ENCODE data around the gene PTPN23. TPM values are rescaled to one million over a fixed set of nuclear protein-coding genes. Genes with fewer than 3 reads are reported as not detected.
A peak's percentile ranks its signal among the peaks of the same experiment; 100 is the strongest.

PTPN23 gene
- total and polyA plus RNA-seq, 7 donors: 7.8 to 26.9 (median 11.4) TPM

DNA sequence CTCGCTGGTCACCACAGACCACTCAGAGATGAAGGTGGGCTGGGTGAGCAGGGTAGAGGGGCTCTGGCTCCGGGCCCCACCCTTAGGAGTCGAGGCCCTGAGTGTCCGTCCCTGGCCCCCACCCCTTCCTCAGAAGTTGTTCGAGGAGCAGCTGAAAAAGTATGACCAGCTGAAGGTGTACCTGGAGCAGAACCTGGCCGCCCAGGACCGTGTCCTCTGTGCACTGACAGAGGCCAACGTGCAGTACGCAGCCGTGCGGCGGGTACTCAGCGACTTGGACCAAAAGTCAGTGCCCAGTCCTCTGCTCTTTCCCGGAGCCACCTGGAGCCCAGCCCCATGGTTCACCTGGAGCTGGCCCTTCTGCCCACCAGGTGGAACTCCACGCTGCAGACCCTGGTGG, 28.5 kb downstream of the PTPN23 start:
- intact Hi-C loops (cut with DNase I): no loop called here
- Histone ChIP-seq H3K27ac (no peak overlapping the region), H3K4me3 (no peak overlapping the region), H3K36me3 (peaks cover 19 to 86% (median 72%) of the 10 kb centered on the region in 4 donors), H3K9me3 (no peaks in the 10 kb centered on the region), H3K4me1 (peaks cover 0 to 18% (median 17%) of the 10 kb centered on the region in 4 donors), H3K27me3 (no peaks in the 10 kb centered on the region)
- 90 to 93% methylated on average over 15 of the region's 15 CpGs for WGBS, 2 donors
- TF ChIP-seq POLR2A (IDR thresholded peaks at IDR 0.05) (no peak), CTCF (IDR thresholded peaks at IDR 0.05) (no peak), EP300 (IDR thresholded peaks at IDR 0.05) (no peak), POLR2AphosphoS5 (IDR thresholded peaks at IDR 0.05) (no peak)
- DNase-seq: no peak

DNA sequence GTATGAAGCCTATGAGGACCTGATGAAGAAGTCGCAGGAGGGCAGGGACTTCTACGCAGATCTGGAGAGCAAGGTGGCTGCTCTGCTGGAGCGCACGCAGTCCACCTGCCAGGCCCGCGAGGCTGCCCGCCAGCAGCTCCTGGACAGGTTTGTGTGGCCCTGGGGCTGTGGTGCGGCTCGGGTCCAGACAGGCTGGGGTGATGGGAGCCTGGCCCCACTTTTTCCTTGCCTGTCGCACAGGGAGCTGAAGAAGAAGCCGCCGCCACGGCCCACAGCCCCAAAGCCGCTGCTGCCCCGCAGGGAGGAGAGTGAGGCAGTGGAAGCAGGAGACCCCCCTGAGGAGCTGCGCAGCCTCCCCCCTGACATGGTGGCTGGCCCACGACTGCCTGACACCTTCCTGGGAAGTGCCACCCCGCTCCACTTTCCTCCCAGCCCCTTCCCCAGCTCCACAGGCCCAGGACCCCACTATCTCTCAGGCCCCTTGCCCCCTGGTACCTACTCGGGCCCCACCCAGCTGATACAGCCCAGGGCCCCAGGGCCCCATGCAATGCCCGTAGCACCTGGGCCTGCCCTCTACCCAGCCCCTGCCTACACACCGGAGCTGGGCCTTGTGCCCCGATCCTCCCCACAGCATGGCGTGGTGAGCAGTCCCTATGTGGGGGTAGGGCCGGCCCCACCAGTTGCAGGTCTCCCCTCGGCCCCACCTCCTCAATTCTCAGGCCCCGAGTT, 29.0 kb downstream of the PTPN23 start:
- DNase-seq: no peak
- no peaks in the 10 kb centered on the region for H3K9me3 ChIP-seq
- no peak overlapping the region for H3K27ac ChIP-seq
- H3K4me3 ChIP-seq: no peak overlapping the region
- H3K27me3 ChIP-seq: no peaks in the 10 kb centered on the region
- H3K4me1 ChIP-seq: peaks cover 0 to 13% (median 12%) of the 10 kb centered on the region in 4 donors
- peaks cover 25 to 92% (median 78%) of the 10 kb centered on the region in 4 donors for H3K36me3 ChIP-seq
- WGBS, 2 donors: 94 to 95% methylated on average over 26 of the region's 26 CpGs
- intact Hi-C loops (cut with DNase I): loop anchor here (10.0 kb wide), 1 partner anchor 395 kb away; the partner anchor contains the start of gene DHX30
- TF ChIP-seq POLR2A (IDR thresholded peaks at IDR 0.05): no peak
- no peak for TF ChIP-seq EP300 (IDR thresholded peaks at IDR 0.05)
- TF ChIP-seq POLR2AphosphoS5 (IDR thresholded peaks at IDR 0.05): no peak
- no peak for TF ChIP-seq CTCF (IDR thresholded peaks at IDR 0.05)

DNA sequence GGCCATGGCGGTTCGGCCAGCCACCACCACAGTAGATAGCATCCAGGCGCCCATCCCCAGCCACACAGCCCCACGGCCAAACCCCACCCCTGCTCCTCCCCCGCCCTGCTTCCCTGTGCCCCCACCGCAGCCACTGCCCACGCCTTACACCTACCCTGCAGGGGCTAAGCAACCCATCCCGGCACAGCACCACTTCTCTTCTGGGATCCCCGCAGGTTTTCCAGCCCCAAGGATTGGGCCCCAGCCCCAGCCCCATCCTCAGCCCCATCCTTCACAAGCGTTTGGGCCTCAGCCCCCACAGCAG, 29.5 kb downstream of the PTPN23 start:
- H3K27ac ChIP-seq: no peak overlapping the region
- DNase-seq: no peak
- WGBS, 2 donors: 72 to 78% methylated on average over 10 of the region's 10 CpGs
- no peak for TF ChIP-seq POLR2A (IDR thresholded peaks at IDR 0.05)
- no peak for TF ChIP-seq CTCF (IDR thresholded peaks at IDR 0.05)
- no peak for TF ChIP-seq POLR2AphosphoS5 (IDR thresholded peaks at IDR 0.05)
- no peak for TF ChIP-seq EP300 (IDR thresholded peaks at IDR 0.05)
- H3K4me3 ChIP-seq: no peak overlapping the region
- intact Hi-C loops (cut with DNase I): loop anchor here (10.0 kb wide), 1 partner anchor 394 kb away; the partner anchor contains the start of gene DHX30
- no peaks in the 10 kb centered on the region for H3K9me3 ChIP-seq
- peaks cover 25 to 97% (median 80%) of the 10 kb centered on the region in 4 donors for H3K36me3 ChIP-seq
- no peaks in the 10 kb centered on the region for H3K27me3 ChIP-seq
- H3K4me1 ChIP-seq: peaks cover 0 to 7% (median 6%) of the 10 kb centered on the region in 4 donors

- Histone ChIP-seq H3K4me1 (peaks cover 0 to under 1% (median under 1%) of the 10 kb centered on the region in 4 donors), H3K36me3 (peaks cover 25 to 100% (median 81%) of the 10 kb centered on the region in 4 donors), H3K4me3 (no peak overlapping the region), H3K27ac (no peak overlapping the region), H3K9me3 (no peaks in the 10 kb centered on the region), H3K27me3 (no peaks in the 10 kb centered on the region)
- TF ChIP-seq POLR2AphosphoS5 (IDR thresholded peaks at IDR 0.05): no peak
- no peak for TF ChIP-seq POLR2A (IDR thresholded peaks at IDR 0.05)
- no peak for TF ChIP-seq CTCF (IDR thresholded peaks at IDR 0.05)
- TF ChIP-seq EP300 (IDR thresholded peaks at IDR 0.05): no peak
- WGBS, 2 donors: 95 to 96% methylated on average over 30 of the region's 30 CpGs
- intact Hi-C loops (cut with DNase I): loop anchor here (10.0 kb wide), 1 partner anchor 394 kb away; the partner anchor contains the start of gene DHX30
- peak; percentile 65 for DNase-seq
These were observed 30.2 kb downstream of the PTPN23 start for GRCh38 chr3:47410801-47411646.
